ENCODE data around the gene DSE.

The DSE gene

GRCh38 chr6:116389357-116389756, 18.6 kb downstream of the DSE start:
- no peak for TF ChIP-seq SIN3A (IDR thresholded peaks at IDR 0.05; ENCODE audit: borderline replicate concordance, insufficient read depth, low read length)
- no peak for TF ChIP-seq FOXP2 (optimal IDR thresholded peaks at IDR 0.05; ENCODE audit: borderline replicate concordance, extremely low read depth, extremely low read length, insufficient read depth)
- TF ChIP-seq POLR2AphosphoS5 (IDR thresholded peaks at IDR 0.05; ENCODE audit: low read depth, low read length), result no peak
- TF ChIP-seq REST (IDR thresholded peaks at IDR 0.05; ENCODE audit: insufficient read depth in 1 of 2, low read depth in 2 of 2, low read length in 2 of 2), result no peak
- no peak for TF ChIP-seq TAF1 (IDR thresholded peaks at IDR 0.05; ENCODE audit: borderline replicate concordance, insufficient read depth, low read length)

GRCh38 chr6:116390581-116390980, 19.8 kb downstream of the DSE start:
- TF ChIP-seq REST (IDR thresholded peaks at IDR 0.05; ENCODE audit: insufficient read depth in 1 of 2, low read depth in 2 of 2, low read length in 2 of 2), result no peak
- no peak for TF ChIP-seq POLR2AphosphoS5 (IDR thresholded peaks at IDR 0.05; ENCODE audit: low read depth, low read length)
- TF ChIP-seq FOXP2 (optimal IDR thresholded peaks at IDR 0.05; ENCODE audit: borderline replicate concordance, extremely low read depth, extremely low read length, insufficient read depth), result no peak
- TF ChIP-seq TAF1 (IDR thresholded peaks at IDR 0.05; ENCODE audit: borderline replicate concordance, insufficient read depth, low read length), result no peak
- TF ChIP-seq SIN3A (IDR thresholded peaks at IDR 0.05; ENCODE audit: borderline replicate concordance, insufficient read depth, low read length), result no peak

GRCh38 chr6:116392132-116393013, 21.6 kb downstream of the DSE start:
- TF ChIP-seq SIN3A (IDR thresholded peaks at IDR 0.05; ENCODE audit: borderline replicate concordance, insufficient read depth, low read length) (no peak), POLR2AphosphoS5 (IDR thresholded peaks at IDR 0.05; ENCODE audit: low read depth, low read length) (no peak), TAF1 (IDR thresholded peaks at IDR 0.05; ENCODE audit: borderline replicate concordance, insufficient read depth, low read length) (no peak), REST (IDR thresholded peaks at IDR 0.05; ENCODE audit: insufficient read depth in 1 of 2, low read depth in 2 of 2, low read length in 2 of 2) (no peak), FOXP2 (optimal IDR thresholded peaks at IDR 0.05; ENCODE audit: borderline replicate concordance, extremely low read depth, extremely low read length, insufficient read depth) (no peak)

GRCh38 chr6:116393430-116393829, 22.7 kb downstream of the DSE start:
- TF ChIP-seq FOXP2 (optimal IDR thresholded peaks at IDR 0.05; ENCODE audit: borderline replicate concordance, extremely low read depth, extremely low read length, insufficient read depth), result no peak
- no peak for TF ChIP-seq REST (IDR thresholded peaks at IDR 0.05; ENCODE audit: insufficient read depth in 1 of 2, low read depth in 2 of 2, low read length in 2 of 2)
- no peak for TF ChIP-seq SIN3A (IDR thresholded peaks at IDR 0.05; ENCODE audit: borderline replicate concordance, insufficient read depth, low read length)
- TF ChIP-seq POLR2AphosphoS5 (IDR thresholded peaks at IDR 0.05; ENCODE audit: low read depth, low read length), result no peak
- TF ChIP-seq TAF1 (IDR thresholded peaks at IDR 0.05; ENCODE audit: borderline replicate concordance, insufficient read depth, low read length), result no peak
